Smooth muscle cell of bladder (primary cell): ENCODE data around the gene SLC35A1. TPM values are rescaled to one million over a fixed set of nuclear protein-coding genes. Genes with fewer than 3 reads are reported as not detected.

ENCODE experiments used
- total RNA-seq: library from RNA; depleted of rRNA; stranded (reverse); fragments of >200 nt; gene quantifications from 2 replicates; pipeline ENCODE4 v1.2.3, GENCODE V29; 2014

The SLC35A1 gene
- total RNA-seq: 16.9 and 17.1 TPM in 2 replicates

DNA sequence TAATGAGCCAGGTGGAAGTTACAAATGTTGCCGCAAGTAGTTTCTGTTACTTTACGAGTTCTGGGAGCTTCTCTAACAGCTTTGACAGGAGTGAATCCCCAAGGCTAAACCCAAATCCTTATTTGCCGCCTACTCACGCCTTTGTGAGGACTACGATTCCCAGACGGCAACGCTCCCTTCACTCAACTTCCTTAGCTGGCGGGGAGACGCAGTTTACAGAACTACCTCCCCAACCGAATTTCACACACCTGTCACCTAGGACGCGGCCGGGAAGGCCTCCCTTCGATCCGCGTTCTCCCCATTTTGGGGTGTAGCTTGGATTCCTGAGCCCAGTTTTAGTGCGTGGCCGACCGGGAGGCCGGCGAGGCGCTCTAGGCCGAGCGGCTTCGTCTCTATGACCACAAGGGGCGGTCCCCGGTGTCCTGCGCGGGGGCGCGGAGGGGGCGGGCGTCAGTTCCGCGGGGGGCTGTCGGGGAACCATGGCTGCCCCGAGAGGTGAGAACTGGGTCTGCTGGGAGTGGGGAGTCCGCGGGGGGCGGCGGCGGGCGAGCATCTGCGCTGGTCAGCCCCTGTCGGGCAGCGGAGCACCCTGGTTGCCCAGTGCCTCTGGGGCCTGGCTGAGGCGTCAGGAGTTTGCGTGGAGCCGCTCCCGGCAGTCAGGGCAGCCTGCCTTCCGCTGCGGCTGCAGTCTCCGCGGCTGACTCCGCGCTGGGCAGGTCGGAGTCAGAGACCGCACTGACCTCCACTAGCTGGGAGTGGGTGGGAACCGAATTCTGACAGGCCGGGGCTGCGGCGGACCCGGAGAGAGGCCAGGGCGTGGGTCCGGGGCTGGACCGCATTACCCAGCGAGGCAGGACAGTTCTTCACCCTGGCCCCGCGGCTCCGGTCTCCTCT lies at the start of gene SLC35A1:
SLC35A1 (plus strand) TSS at position 450 of the 894 bp plus-strand sequence; CDS start at position 480, 30 bp downstream.

Other genes with a start within 250 kb of the SLC35A1 start
- 3.6 and 4.1 TPM in 2 replicates for gene SMIM8, start 150.4 kb upstream of the SLC35A1 start, total RNA-seq
- not detected in 2 replicates for gene GJB7, start 143.7 kb upstream of the SLC35A1 start, total RNA-seq
- 1.1 and 1.8 TPM in 2 replicates for gene C6orf163, start 128.2 kb upstream of the SLC35A1 start, total RNA-seq
- gene CFAP206, start 65.0 kb upstream of the SLC35A1 start, total RNA-seq: under 0.01 and 0.09 TPM in 2 replicates
- gene RARS2, start 117.0 kb downstream of the SLC35A1 start, total RNA-seq: 58.5 and 61.7 TPM in 2 replicates
- gene ORC3, start 117.2 kb downstream of the SLC35A1 start, total RNA-seq: 18.7 and 21.3 TPM in 2 replicates
- gene AKIRIN2, start 229.3 kb downstream of the SLC35A1 start, total RNA-seq: 12.4 and 13.3 TPM in 2 replicates